HepG2 (cell line): ENCODE results near the gene PKP4. TPM values are rescaled to one million over a fixed set of nuclear protein-coding genes. Genes with fewer than 3 reads are reported as not detected.

Experiments used
- JUND ChIP-seq: sonication (generic); formaldehyde crosslinking; IDR thresholded peaks from 2 replicates; pipeline ENCODE4 v1.8.0; 2022; ENCODE audit warnings: mild to moderate bottlenecking, missing genetic modification reagents
- MAFG ChIP-seq: sonication (generic); formaldehyde crosslinking; IDR thresholded peaks from 2 replicates; pipeline ENCODE4 v1.5.1; 2020; ENCODE audit warnings: mild to moderate bottlenecking, missing genetic modification reagents
- NR2F6 ChIP-seq, 2 experiments: IDR thresholded peaks; 2 replicates each; pipeline ENCODE4 v1.6.1; 2016; ENCODE audit warnings: antibody characterized with exemption in 1 of 2, mild to moderate bottlenecking in 1 of 2
- SMARCC2 ChIP-seq: fragments of 450-650 bp; IDR thresholded peaks from 2 replicates; pipeline ENCODE4 v1.6.1; 2017; ENCODE audit warnings: antibody characterized with exemption, mild to moderate bottlenecking
- ZNF354B ChIP-seq: sonication (generic); formaldehyde crosslinking; IDR thresholded peaks from 2 replicates; pipeline ENCODE4 v1.8.0; 2022; ENCODE audit warnings: mild to moderate bottlenecking, missing genetic modification reagents
- ZNF510 ChIP-seq: sonication (generic); formaldehyde crosslinking; IDR thresholded peaks from 2 replicates; pipeline ENCODE4 v1.4.0; 2020; ENCODE audit warnings: low read depth, mild to moderate bottlenecking, missing genetic modification reagents
- ZNF737 ChIP-seq: sonication (generic); formaldehyde crosslinking; IDR thresholded peaks from 2 replicates; pipeline ENCODE4 v1.5.0; 2020; ENCODE audit warnings: missing genetic modification reagents, mild to moderate bottlenecking, borderline replicate concordance
- ZNF747 ChIP-seq: sonication (generic); formaldehyde crosslinking; IDR thresholded peaks from 2 replicates; pipeline ENCODE4 v1.8.1; 2023; ENCODE audit warnings: missing genetic modification reagents, mild to moderate bottlenecking, borderline replicate concordance
- polyA plus RNA-seq, 8 experiments: library from polyadenylated mRNA; depleted of rRNA in 3 of 8; stranded (reverse) in 7 of 8; unstranded in 1 of 8; fragments of >200 nt; fragmentation: Illumina TruSeq in 4 of 8; extraction: Trizol in 4 of 8; gene quantifications; 2 replicates each; pipeline versions ENCODE4 v1.2.1 to v1.2.3, GENCODE V29; 2011 to 2016; ENCODE audit warnings: low read depth in 4 of 8, missing spikeins in 1 of 8, mixed read lengths in 1 of 8; ENCODE audit not compliant: insufficient read depth in 1 of 8
- total RNA-seq, 5 experiments: library from RNA; depleted of rRNA; stranded (reverse); fragments of >200 nt; fragmentation: Illumina TruSeq; extraction: Trizol; gene quantifications; 2 replicates each; pipeline ENCODE4 v1.2.3, GENCODE V29; 2016; ENCODE audit warnings: low read depth in 1 of 5
- TF ChIP-seq, protein P1 (sequence below): sonication (generic); formaldehyde crosslinking; IDR thresholded peaks from one replicate; pipeline ENCODE4 v1.5.1; 2020; ENCODE audit warnings: mild to moderate bottlenecking, missing genetic modification reagents; ENCODE audit errors: not compliant biosample characterization
- TF ChIP-seq, protein P2 (sequence below): sonication (generic); formaldehyde crosslinking; IDR thresholded peaks from 2 replicates; pipeline ENCODE4 v1.8.0; 2022; ENCODE audit warnings: low read depth, missing genetic modification reagents

Gene PKP4
- total and polyA plus RNA-seq, 2 of the 13 experiments (the other 11 are each of a cell fraction or from before 2014, with no cell fraction given) = 80.9 to 90.5 TPM

DNA sequence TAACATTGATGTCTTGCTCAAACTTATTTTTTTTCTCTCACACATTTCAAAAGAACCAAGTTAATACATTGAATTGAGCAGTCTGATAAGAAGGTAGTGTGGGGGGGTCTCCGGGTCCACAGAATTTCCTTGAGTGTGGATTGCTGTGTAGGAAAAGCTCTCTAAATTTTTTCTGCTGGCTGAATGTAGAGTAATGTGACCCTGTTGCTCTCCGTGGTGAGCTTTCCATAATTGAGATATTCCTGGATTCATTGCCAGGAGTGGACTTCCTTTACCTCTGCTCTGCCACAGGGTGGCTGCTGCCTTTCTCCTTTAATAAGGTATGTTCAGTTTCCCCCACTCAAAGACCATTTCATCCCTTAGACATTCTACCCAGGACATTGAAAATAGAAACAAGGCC is 50.9 kb downstream of the PKP4 start (continued):
- no peak for TF ChIP-seq ZNF747 (CRISPR knock-in tag)
- no peak for TF ChIP-seq MAFG
- TF ChIP-seq, protein P1, sequence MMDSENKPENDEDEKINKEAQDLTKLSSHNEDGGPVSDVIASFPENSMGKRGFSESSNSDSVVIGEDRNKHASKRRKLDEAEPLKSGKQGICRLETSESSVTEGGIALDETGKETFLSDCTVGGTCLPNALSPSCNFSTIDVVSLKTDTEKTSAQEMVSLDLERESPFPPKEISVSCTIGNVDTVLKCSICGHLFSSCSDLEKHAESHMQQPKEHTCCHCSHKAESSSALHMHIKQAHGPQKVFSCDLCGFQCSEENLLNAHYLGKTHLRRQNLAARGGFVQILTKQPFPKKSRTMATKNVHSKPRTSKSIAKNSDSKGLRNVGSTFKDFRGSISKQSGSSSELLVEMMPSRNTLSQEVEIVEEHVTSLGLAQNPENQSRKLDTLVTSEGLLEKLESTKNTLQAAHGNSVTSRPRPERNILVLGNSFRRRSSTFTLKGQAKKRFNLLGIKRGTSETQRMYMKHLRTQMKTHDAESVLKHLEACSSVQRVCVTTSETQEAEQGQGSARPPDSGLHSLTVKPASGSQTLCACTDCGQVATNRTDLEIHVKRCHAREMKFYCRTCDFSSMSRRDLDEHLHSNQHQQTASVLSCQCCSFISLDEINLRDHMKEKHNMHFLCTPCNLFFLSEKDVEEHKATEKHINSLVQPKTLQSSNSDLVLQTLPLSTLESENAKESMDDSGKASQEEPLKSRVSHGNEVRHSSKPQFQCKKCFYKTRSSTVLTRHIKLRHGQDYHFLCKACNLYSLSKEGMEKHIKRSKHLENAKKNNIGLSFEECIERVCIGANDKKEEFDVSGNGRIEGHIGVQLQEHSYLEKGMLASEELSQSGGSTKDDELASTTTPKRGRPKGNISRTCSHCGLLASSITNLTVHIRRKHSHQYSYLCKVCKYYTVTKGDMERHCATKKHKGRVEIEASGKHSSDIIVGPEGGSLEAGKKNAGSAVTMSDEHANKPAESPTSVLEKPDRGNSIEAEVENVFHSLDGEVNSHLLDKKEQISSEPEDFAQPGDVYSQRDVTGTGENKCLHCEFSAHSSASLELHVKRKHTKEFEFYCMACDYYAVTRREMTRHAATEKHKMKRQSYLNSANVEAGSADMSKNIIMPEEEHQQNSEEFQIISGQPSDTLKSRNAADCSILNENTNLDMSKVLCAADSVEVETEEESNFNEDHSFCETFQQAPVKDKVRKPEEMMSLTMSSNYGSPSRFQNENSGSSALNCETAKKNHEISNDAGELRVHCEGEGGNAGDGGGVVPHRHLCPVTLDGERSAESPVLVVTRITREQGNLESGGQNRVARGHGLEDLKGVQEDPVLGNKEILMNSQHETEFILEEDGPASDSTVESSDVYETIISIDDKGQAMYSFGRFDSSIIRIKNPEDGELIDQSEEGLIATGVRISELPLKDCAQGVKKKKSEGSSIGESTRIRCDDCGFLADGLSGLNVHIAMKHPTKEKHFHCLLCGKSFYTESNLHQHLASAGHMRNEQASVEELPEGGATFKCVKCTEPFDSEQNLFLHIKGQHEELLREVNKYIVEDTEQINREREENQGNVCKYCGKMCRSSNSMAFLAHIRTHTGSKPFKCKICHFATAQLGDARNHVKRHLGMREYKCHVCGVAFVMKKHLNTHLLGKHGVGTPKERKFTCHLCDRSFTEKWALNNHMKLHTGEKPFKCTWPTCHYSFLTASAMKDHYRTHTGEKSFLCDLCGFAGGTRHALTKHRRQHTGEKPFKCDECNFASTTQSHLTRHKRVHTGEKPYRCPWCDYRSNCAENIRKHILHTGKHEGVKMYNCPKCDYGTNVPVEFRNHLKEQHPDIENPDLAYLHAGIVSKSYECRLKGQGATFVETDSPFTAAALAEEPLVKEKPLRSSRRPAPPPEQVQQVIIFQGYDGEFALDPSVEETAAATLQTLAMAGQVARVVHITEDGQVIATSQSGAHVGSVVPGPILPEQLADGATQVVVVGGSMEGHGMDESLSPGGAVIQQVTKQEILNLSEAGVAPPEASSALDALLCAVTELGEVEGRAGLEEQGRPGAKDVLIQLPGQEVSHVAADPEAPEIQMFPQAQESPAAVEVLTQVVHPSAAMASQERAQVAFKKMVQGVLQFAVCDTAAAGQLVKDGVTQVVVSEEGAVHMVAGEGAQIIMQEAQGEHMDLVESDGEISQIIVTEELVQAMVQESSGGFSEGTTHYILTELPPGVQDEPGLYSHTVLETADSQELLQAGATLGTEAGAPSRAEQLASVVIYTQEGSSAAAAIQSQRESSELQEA (CRISPR knock-in tag) = no peak
- no peak for TF ChIP-seq JUND
- TF ChIP-seq ZNF737 = no peak
- TF ChIP-seq, protein P2, sequence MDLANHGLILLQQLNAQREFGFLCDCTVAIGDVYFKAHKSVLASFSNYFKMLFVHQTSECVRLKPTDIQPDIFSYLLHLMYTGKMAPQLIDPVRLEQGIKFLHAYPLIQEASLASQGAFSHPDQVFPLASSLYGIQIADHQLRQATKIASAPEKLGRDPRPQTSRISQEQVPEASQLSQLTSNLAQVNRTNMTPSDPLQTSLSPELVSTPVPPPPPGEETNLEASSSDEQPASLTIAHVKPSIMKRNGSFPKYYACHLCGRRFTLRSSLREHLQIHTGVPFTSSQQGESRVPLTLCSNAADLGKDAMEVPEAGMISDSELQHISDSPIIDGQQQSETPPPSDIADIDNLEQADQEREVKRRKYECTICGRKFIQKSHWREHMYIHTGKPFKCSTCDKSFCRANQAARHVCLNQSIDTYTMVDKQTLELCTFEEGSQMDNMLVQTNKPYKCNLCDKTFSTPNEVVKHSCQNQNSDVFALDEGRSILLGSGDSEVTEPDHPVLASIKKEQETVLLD (CRISPR knock-in tag) = no peak
- no peak for TF ChIP-seq ZNF510 (CRISPR knock-in tag)
- TF ChIP-seq SMARCC2 = no peak
- TF ChIP-seq ZNF354B (CRISPR knock-in tag) = no peak
- no peak for TF ChIP-seq NR2F6 (IDR thresholded peaks at IDR 0.05)
- no peak for TF ChIP-seq NR2F6 (CRISPR knock-in tag; IDR thresholded peaks at IDR 0.05)
